Kidney epithelial cell (primary cell): ENCODE data around the gene ACOX3. TPM values are rescaled to one million over a fixed set of nuclear protein-coding genes. Genes with fewer than 3 reads are reported as not detected.

ENCODE experiments used
- DNase-seq: peaks from one replicate; pipeline ENCODE4 v3.0.0-alpha.2; 2010; ENCODE audit warnings: low read depth
- H3K27me3 ChIP-seq: 2 replicates; pipeline ENCODE4 v1.6.0; 2011; ENCODE audit warnings: low read length; ENCODE audit not compliant: control insufficient read depth, insufficient read depth
- H3K36me3 ChIP-seq: 2 replicates; pipeline ENCODE4 v1.5.1; 2011; ENCODE audit warnings: low read length; ENCODE audit not compliant: control insufficient read depth, insufficient read depth
- H3K4me3 ChIP-seq: 2 replicates; pipeline ENCODE4 v1.5.1; 2011; ENCODE audit warnings: low read depth, mild to moderate bottlenecking, control low read depth, low read length
- CTCF ChIP-seq: IDR thresholded peaks from 2 replicates; pipeline ENCODE4 v1.5.1; 2011; ENCODE audit warnings: mild to moderate bottlenecking, moderate library complexity, low read length, control low read depth, inconsistent platforms; ENCODE audit not compliant: insufficient read depth, poor library complexity, severe bottlenecking
- total RNA-seq: library from RNA; depleted of rRNA; stranded (reverse); fragments of >200 nt; gene quantifications from 2 replicates; pipeline ENCODE4 v1.2.3, GENCODE V29; 2015

Gene ACOX3
- total RNA-seq, 1 donor from 2014 or later: 37.4 TPM

- Histone ChIP-seq H3K27me3 (no peaks in the 10 kb centered on the region), H3K36me3 (peaks cover 1% of the 10 kb centered on the region), H3K4me3 (no peak overlapping the region)
- no peak for TF ChIP-seq CTCF
- no peak for DNase-seq
Observed at GRCh38 chr4:8473198-8473919, 32.8 kb upstream of the ACOX3 start.

GRCh38 chr4:8472689-8473197, 32.2 kb upstream of the ACOX3 start:
- no peaks in the 10 kb centered on the region for H3K27me3 ChIP-seq
- H3K36me3 ChIP-seq: peaks cover 1% of the 10 kb centered on the region
- peak; percentile 75 for DNase-seq
- H3K4me3 ChIP-seq: no peak overlapping the region
- no peak for TF ChIP-seq CTCF

- H3K27me3 ChIP-seq: no peaks in the 10 kb centered on the region
- H3K36me3 ChIP-seq: peaks cover 1% of the 10 kb centered on the region
- no peak for TF ChIP-seq CTCF
- H3K4me3 ChIP-seq: no peak overlapping the region
- no peak for DNase-seq
Observed at GRCh38 chr4:8472158-8472688, 31.7 kb upstream of the ACOX3 start.

GRCh38 chr4:8471211-8471875, 30.8 kb upstream of the ACOX3 start:
- no peak overlapping the region for H3K4me3 ChIP-seq
- TF ChIP-seq CTCF: no peak
- DNase-seq: no peak
- no peaks in the 10 kb centered on the region for H3K27me3 ChIP-seq
- peaks cover 1% of the 10 kb centered on the region for H3K36me3 ChIP-seq

GRCh38 chr4:8470451-8471024, 30.0 kb upstream of the ACOX3 start:
- Histone ChIP-seq H3K36me3 (peaks cover 1% of the 10 kb centered on the region), H3K27me3 (no peaks in the 10 kb centered on the region), H3K4me3 (no peak overlapping the region)
- no peak for TF ChIP-seq CTCF
- DNase-seq: no peak
